Type B pancreatic cell (in vitro differentiated cells): ENCODE measurements around the gene LRP1B. TPM values are rescaled to one million over a fixed set of nuclear protein-coding genes. Genes with fewer than 3 reads are reported as not detected.
"Not testable (repeated sequence)": the region's sequence is repeated elsewhere in the genome, so short reads cannot be mapped to it uniquely, and the experiment has no call there.

ENCODE experiments used
- DNase-seq: peaks from one replicate; pipeline ENCODE4 v3.0.0; 2021; ENCODE audit warnings: mixed read lengths; ENCODE audit not compliant: unreplicated experiment; ENCODE audit errors: extremely low spot score
- H3K27ac Mint-ChIP-seq: 2 replicates; pipeline ENCODE4 v1.8.0; 2021; ENCODE audit warnings: mild to moderate bottlenecking, mixed read lengths
- H3K27me3 Mint-ChIP-seq: 2 replicates; pipeline ENCODE4 v1.8.0; 2021; ENCODE audit warnings: mixed read lengths
- H3K36me3 Mint-ChIP-seq: 2 replicates; pipeline ENCODE4 v1.8.0; 2021; ENCODE audit warnings: mixed read lengths
- H3K4me1 Mint-ChIP-seq: one replicate; pipeline ENCODE4 v1.8.0; 2021; ENCODE audit warnings: mixed read lengths; ENCODE audit not compliant: unreplicated experiment
- H3K4me3 Mint-ChIP-seq: 2 replicates; pipeline ENCODE4 v1.8.0; 2021; ENCODE audit warnings: mild to moderate bottlenecking, mixed read lengths
- H3K9me3 Mint-ChIP-seq: 2 replicates; pipeline ENCODE4 v1.8.0; 2021; ENCODE audit warnings: mixed read lengths
- CTCF ChIP-seq: fragments of 200-600 bp; sonication (generic); conservative IDR thresholded peaks from 2 replicates; pipeline ENCODE4 v1.5.0; 2021; ENCODE audit warnings: antibody characterized with exemption, mild to moderate bottlenecking
- total RNA-seq: library from RNA; stranded (reverse); gene quantifications from 2 replicates; pipeline ENCODE4 v1.2.1, GENCODE V29; 2021; ENCODE audit warnings: low replicate concordance

LRP1B gene
- total RNA-seq, 1 donor from 2014 or later: 16.0 TPM

- no peak for TF ChIP-seq CTCF
- no peak for DNase-seq
- H3K4me1 Mint-ChIP-seq: no peaks in the 10 kb centered on the region
Measured at GRCh38 chr2:140288726-140289125, 1842.1 kb downstream of the LRP1B start.

GRCh38 chr2:140288213-140288612 is 1842.6 kb downstream of the LRP1B start:
- Mint-ChIP-seq H3K27me3 (no peaks in the 10 kb centered on the region), H3K27ac (no peak overlapping the region), H3K4me1 (no peaks in the 10 kb centered on the region), H3K9me3 (no peaks in the 10 kb centered on the region), H3K4me3 (no peak overlapping the region), H3K36me3 (no peaks in the 10 kb centered on the region)
- DNase-seq: no peak
- TF ChIP-seq CTCF: no peak

More at GRCh38 chr2:140288726-140289125, 1842.1 kb downstream of the LRP1B start:
- no peaks in the 10 kb centered on the region for H3K27me3 Mint-ChIP-seq
- H3K4me3 Mint-ChIP-seq: no peak overlapping the region
- no peaks in the 10 kb centered on the region for H3K36me3 Mint-ChIP-seq
- no peak overlapping the region for H3K27ac Mint-ChIP-seq
- H3K9me3 Mint-ChIP-seq: no peaks in the 10 kb centered on the region

GRCh38 chr2:140286377-140286776 is 1844.4 kb downstream of the LRP1B start:
- Mint-ChIP-seq H3K9me3 (no peaks in the 10 kb centered on the region), H3K27me3 (no peaks in the 10 kb centered on the region), H3K27ac (no peak overlapping the region), H3K36me3 (no peaks in the 10 kb centered on the region), H3K4me1 (no peaks in the 10 kb centered on the region), H3K4me3 (no peak overlapping the region)
- no peak for TF ChIP-seq CTCF
- DNase-seq: no peak

- not testable (repeated sequence) for H3K4me1 Mint-ChIP-seq, H3K27me3 Mint-ChIP-seq, H3K9me3 Mint-ChIP-seq, H3K27ac Mint-ChIP-seq, H3K36me3 Mint-ChIP-seq, DNase-seq, H3K4me3 Mint-ChIP-seq
Measured at GRCh38 chr2:140277344-140277743, 1853.5 kb downstream of the LRP1B start.

GRCh38 chr2:140276661-140277060 is 1854.2 kb downstream of the LRP1B start:
- Mint-ChIP-seq H3K36me3 (no peaks in the 10 kb centered on the region), H3K27me3 (no peaks in the 10 kb centered on the region)

GRCh38 chr2:140275427-140275826 is 1855.4 kb downstream of the LRP1B start:
- Mint-ChIP-seq H3K27ac (no peak overlapping the region), H3K4me1 (peaks cover 4% of the 10 kb centered on the region), H3K36me3 (no peaks in the 10 kb centered on the region), H3K4me3 (no peak overlapping the region), H3K27me3 (no peaks in the 10 kb centered on the region), H3K9me3 (peaks cover 4% of the 10 kb centered on the region)
- no peak for DNase-seq
- no peak for TF ChIP-seq CTCF

More at GRCh38 chr2:140276661-140277060, 1854.2 kb downstream of the LRP1B start:
- Mint-ChIP-seq H3K4me1 (peaks cover 4% of the 10 kb centered on the region), H3K27ac (no peak overlapping the region), H3K9me3 (peaks cover 4% of the 10 kb centered on the region), H3K4me3 (no peak overlapping the region)
- no peak for TF ChIP-seq CTCF
- DNase-seq: no peak
